Glutamatergic neuron (in vitro differentiated cells): ENCODE measurements around the gene OBSL1. TPM values are rescaled to one million over a fixed set of nuclear protein-coding genes. Genes with fewer than 3 reads are reported as not detected.

ENCODE experiments used
- DNase-seq: peaks from one replicate; pipeline ENCODE4 v3.0.0; 2022
- H3K27ac Mint-ChIP-seq: one replicate; pipeline ENCODE4 v1.8.0; 2020; ENCODE audit warnings: mild to moderate bottlenecking, mixed read lengths, inconsistent platforms; ENCODE audit not compliant: unreplicated experiment
- H3K27me3 Mint-ChIP-seq: one replicate; pipeline ENCODE4 v1.8.0; 2020; ENCODE audit warnings: mild to moderate bottlenecking, moderate library complexity, mixed read lengths, inconsistent platforms; ENCODE audit not compliant: unreplicated experiment
- H3K36me3 Mint-ChIP-seq: one replicate; pipeline ENCODE4 v1.8.0; 2020; ENCODE audit warnings: mild to moderate bottlenecking, mixed read lengths, inconsistent platforms; ENCODE audit not compliant: unreplicated experiment
- H3K4me1 Mint-ChIP-seq: one replicate; pipeline ENCODE4 v1.8.0; 2020; ENCODE audit warnings: mild to moderate bottlenecking, low read depth, mixed read lengths, inconsistent platforms; ENCODE audit not compliant: unreplicated experiment
- H3K4me3 Mint-ChIP-seq: one replicate; pipeline ENCODE4 v1.8.0; 2020; ENCODE audit warnings: mild to moderate bottlenecking, mixed read lengths, inconsistent platforms; ENCODE audit not compliant: unreplicated experiment
- H3K9me3 Mint-ChIP-seq: one replicate; pipeline ENCODE4 v1.8.0; 2020; ENCODE audit warnings: mild to moderate bottlenecking, moderate library complexity, mixed read lengths, inconsistent platforms; ENCODE audit not compliant: unreplicated experiment
- total RNA-seq: library from RNA; stranded (reverse); fragmentation: NEBNext Ultra II Directional; extraction: Animal tissue kit (Norgen Biotek cat#: 25700); gene quantifications from one replicate; pipeline ENCODE4 v1.2.1, GENCODE V29; 2021; ENCODE audit not compliant: unreplicated experiment
- TF ChIP-seq, protein P1 (sequence below): fragments of 200-600 bp; sonication (generic); IDR thresholded peaks from one replicate; pipeline ENCODE4 v1.5.0; 2021; ENCODE audit not compliant: partially characterized antibody, unreplicated experiment

The OBSL1 gene
- total RNA-seq, 1 donor from 2014 or later = 47.9 TPM

DNA sequence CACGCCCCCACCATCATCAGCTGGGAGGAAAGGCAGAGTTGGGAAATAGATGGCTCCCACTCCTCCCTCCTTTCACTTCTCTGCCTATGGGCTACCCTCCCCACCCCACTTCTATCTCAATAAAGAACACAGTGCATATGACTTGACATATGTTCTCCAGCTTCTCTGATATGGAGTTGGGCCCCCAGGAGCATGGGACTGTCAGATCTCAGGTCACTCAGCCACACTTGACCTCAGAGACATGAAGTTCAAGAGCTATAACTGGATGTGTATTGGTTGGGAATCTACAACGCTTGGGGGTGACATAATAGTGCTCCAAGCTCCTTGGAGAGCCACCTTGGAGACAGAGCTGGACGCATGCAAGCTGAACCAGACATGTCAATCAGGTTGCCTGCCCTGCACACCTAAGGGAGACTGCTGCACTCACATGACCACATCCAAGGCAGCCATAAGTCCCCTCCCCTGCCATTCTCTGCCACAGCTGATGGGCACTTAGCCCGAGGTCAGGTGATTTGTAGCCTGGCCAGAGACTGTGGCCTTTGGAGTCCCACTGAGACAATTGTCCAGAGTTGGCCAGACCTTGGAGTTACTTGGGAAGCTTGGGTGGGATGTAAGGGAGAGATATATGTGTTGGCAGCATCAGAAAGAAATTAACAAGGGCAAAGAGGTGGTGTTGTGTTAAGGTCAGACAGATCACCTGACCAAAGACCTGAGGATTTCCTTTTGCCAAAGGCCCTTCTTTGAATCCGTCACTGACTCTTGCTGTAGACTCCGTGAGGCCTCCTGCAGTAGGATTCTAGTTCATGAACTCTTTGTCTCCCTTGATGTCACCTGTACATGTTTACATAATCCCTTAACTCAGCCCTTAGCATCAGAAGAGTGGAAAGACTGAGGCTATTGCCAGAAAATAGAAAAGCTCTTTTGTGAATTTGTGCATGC lies 4.5 kb upstream of the OBSL1 start:
- Mint-ChIP-seq H3K36me3 (no peaks in the 10 kb centered on the region), H3K27ac (no peak overlapping the region), H3K4me3 (peak overlapping the region; percentile 46), H3K9me3 (peaks cover 10% of the 10 kb centered on the region), H3K27me3 (peaks cover 14% of the 10 kb centered on the region), H3K4me1 (peaks cover 16% of the 10 kb centered on the region)
- TF ChIP-seq, protein P1, sequence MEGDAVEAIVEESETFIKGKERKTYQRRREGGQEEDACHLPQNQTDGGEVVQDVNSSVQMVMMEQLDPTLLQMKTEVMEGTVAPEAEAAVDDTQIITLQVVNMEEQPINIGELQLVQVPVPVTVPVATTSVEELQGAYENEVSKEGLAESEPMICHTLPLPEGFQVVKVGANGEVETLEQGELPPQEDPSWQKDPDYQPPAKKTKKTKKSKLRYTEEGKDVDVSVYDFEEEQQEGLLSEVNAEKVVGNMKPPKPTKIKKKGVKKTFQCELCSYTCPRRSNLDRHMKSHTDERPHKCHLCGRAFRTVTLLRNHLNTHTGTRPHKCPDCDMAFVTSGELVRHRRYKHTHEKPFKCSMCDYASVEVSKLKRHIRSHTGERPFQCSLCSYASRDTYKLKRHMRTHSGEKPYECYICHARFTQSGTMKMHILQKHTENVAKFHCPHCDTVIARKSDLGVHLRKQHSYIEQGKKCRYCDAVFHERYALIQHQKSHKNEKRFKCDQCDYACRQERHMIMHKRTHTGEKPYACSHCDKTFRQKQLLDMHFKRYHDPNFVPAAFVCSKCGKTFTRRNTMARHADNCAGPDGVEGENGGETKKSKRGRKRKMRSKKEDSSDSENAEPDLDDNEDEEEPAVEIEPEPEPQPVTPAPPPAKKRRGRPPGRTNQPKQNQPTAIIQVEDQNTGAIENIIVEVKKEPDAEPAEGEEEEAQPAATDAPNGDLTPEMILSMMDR = no peak
- DNase-seq = no peak

DNA sequence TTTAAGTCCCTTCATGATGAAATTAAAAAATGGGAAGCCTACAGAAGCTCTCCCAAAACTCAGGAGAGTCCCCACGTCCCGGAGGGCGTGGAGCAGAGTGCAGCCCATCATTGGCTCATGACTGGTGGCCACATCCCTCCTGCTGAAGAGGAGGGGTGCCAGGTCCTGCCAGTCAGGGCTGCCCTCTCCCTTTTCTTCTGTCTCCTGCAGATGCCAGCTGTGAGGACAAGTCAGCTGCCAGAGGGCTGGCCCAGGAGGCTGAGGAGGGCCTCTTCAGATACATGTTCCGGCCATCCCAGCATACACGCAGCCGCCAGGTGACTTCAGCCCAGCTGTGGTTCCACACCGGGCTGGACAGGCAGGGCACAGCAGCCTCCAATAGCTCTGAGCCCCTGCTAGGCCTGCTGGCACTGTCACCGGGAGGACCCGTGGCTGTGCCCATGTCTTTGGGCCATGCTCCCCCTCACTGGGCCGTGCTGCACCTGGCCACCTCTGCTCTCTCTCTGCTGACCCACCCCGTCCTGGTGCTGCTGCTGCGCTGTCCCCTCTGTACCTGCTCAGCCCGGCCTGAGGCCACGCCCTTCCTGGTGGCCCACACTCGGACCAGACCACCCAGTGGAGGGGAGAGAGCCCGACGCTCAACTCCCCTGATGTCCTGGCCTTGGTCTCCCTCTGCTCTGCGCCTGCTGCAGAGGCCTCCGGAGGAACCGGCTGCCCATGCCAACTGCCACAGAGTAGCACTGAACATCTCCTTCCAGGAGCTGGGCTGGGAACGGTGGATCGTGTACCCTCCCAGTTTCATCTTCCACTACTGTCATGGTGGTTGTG lies 3.4 kb upstream of the OBSL1 start:
- Mint-ChIP-seq H3K4me1 (peaks cover 18% of the 10 kb centered on the region), H3K27me3 (peaks cover 14% of the 10 kb centered on the region), H3K27ac (no peak overlapping the region), H3K4me3 (no peak overlapping the region), H3K36me3 (no peaks in the 10 kb centered on the region), H3K9me3 (peaks cover 11% of the 10 kb centered on the region)
- TF ChIP-seq, protein P1 = no peak
- no peak for DNase-seq

DNA sequence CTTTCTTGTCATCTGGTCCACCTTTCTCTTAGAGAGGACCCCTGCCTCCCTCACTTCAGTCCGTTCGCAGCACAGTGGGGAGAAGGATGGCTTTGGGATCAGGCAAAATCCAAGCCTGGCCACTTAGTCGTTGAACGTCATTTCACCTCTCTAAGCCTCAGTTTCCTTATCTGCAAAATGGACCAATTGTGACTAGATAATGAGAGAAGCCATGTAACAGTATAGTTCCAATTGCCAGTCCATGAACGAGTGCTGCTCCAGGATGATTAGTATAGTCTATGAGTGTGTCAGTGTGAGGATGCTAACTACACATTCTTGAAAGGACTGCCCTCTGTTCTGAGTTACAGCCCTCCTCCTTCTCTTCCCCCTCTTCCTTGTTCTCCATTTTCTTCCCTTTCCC lies 1.8 kb upstream of the OBSL1 start:
- peaks cover 14% of the 10 kb centered on the region for H3K27me3 Mint-ChIP-seq
- peaks cover 16% of the 10 kb centered on the region for H3K9me3 Mint-ChIP-seq
- H3K36me3 Mint-ChIP-seq = no peaks in the 10 kb centered on the region
- no peak overlapping the region for H3K4me3 Mint-ChIP-seq
- H3K4me1 Mint-ChIP-seq = peaks cover 23% of the 10 kb centered on the region
- no peak overlapping the region for H3K27ac Mint-ChIP-seq
- TF ChIP-seq, protein P1 = no peak
- no peak for DNase-seq

DNA sequence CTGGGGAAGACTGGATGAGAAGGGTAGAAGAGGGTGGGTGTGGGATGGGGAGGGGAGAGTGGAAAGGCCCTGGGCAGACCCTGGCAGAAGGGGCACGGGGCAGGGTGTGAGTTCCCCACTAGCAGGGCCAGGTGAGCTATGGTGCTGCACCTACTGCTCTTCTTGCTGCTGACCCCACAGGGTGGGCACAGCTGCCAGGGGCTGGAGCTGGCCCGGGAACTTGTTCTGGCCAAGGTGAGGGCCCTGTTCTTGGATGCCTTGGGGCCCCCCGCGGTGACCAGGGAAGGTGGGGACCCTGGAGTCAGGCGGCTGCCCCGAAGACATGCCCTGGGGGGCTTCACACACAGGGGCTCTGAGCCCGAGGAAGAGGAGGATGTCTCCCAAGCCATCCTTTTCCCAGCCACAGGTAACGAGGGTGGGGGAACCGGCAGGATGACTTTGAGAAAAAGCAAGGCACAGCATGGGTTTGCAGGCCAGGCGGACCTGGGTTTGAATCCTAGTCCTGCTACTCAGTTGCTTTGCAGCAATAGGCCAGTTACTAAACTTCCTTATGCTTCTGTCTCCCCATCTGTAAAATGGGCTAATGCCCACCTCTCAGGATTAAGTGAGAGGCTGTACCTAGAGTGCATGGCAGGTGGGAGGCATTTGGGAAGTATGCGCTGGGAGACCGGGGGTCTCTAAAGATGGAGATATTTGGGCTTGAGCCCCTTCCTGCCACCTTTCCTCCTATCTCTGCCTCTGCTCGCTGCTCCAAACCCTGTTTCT lies 1.1 kb upstream of the OBSL1 start, which contains the start of gene INHA:
Gene INHA, plus strand, starts transcription at position 74 of the 765 bp plus-strand sequence. Its CDS starts 65 bp downstream, at position 139.
- Mint-ChIP-seq H3K4me3 (peak within 1 kb of the TSS; percentile 72), H3K4me1 (peaks cover 22% of the 10 kb centered on the region), H3K27me3 (peaks cover 14% of the 10 kb centered on the region), H3K36me3 (no peaks in the 10 kb centered on the region), H3K9me3 (peaks cover 16% of the 10 kb centered on the region), H3K27ac (peak within 1 kb of the TSS; percentile 69)
- no peak for DNase-seq
- TF ChIP-seq, protein P1 = no peak
